CD4-positive, alpha-beta T cell treated with Interleukin-17A for 1 hour (primary cell): ENCODE measurements around the gene LARP1B.
"Not testable (repeated sequence)": the region's sequence is repeated elsewhere in the genome, so short reads cannot be mapped to it uniquely, and the experiment has no call there.

Source experiments
- DNase-seq: peaks from one replicate; pipeline ENCODE4 v3.0.0-alpha.2; 2020

LARP1B gene

GRCh38 chr4:128228845-128229795 is 168.0 kb downstream of the LARP1B start:
- DNase-seq: no peak

DNA sequence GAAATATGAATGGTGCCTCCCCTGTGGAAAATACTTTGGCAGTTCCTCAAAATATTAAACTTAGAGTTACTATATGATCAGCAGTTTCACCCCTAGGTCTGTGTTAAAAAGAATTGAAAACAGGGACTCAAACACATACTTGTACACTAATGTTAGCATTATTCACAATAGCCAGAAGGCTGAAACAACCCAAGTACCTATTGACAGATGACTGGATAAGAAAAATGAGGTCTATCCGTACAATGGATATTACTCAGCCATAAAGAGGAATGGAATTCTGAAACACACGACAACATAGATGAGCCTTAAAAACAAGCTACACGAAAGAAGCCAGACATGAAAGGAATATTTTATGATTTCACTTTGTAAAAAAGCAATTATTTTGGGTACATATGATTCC is 171.6 kb downstream of the LARP1B start:
- no peak for DNase-seq

DNA sequence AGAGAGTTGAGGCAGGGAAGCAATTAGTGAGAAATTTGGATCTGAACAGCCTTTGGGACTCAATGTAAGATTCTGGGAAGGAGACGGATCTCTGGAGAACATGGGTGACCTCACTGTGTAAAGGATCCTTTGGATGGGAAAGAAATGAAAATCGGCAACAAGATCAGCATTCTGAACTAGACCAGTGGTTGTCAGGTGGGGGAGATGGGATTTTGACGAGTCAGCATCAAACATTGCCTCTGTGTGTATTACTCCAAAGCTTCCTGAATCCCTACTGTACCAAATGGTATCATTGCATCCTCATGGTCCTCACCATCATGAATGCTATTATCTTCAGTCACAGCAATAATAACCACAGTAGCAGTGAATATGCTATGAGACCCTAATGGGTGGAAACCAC is 173.7 kb downstream of the LARP1B start:
- DNase-seq: no peak

- no peak for DNase-seq
Observed at GRCh38 chr4:128241019-128241418, 179.9 kb downstream of the LARP1B start.

DNA sequence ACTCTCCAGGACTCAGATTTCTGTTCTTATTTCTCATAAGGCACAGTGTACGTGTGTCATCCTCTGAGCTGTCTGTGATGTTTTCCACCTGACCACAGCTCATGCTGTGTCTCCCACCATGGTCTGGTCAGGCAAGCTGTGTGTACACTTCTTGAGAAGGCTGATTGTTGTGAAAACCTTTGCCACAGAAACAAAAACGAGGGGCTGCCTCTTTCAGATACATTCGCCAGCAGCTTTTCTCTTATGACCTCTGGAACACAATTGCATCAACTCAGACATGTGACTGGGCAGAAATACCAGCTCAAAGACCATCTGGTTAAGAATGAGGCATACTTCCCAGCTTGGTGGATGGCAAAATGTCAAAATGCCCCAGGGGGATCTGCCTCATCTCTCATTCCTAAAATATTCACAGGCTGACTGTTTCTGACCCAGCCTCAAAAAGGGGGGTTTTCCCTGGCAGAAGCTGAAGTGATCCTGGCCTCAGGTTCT is 180.4 kb downstream of the LARP1B start:
- no peak for DNase-seq

DNA sequence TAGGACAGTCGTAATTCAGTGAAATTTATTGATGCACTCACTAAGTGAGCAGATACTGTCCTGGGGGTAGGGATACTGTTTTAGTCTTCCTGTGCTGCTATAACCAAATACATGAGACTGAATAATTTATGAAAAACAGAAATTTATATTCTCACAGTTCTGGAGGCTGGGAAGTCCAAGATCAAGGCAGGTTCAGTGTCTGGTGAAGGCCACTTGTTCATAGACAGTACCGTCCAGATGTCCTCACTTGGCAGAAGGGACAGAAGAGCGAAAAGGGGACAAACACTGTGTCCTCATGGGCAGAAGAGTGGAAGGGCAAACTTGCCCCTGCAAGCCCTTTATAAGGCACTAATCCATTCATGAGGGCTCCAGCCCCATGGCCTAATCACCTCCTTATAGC is 180.9 kb downstream of the LARP1B start:
- no peak for DNase-seq

GRCh38 chr4:128242601-128243000 is 181.5 kb downstream of the LARP1B start:
- DNase-seq: no peak

DNA sequence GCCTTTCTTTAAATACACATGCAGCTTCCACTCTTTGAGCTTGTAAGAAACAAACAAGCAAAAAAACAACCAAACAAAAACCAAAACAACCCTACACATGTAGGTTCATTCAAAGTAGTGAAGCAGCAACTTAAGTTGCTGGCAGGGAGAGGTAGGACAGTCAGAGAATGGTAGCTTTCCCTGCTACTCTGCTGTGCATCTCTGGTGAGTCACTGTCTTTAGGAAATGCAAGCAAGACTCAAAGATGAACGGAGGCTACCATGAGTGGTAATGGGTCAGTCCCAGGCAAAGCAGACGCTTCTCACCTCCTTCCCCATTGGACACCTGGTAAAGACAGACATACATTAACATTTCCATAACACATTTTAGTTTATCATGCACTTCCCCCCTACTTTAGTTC is 183.3 kb downstream of the LARP1B start:
- no peak for DNase-seq

- DNase-seq: not testable (repeated sequence)
Observed at GRCh38 chr4:128245391-128245790, 184.3 kb downstream of the LARP1B start.

DNA sequence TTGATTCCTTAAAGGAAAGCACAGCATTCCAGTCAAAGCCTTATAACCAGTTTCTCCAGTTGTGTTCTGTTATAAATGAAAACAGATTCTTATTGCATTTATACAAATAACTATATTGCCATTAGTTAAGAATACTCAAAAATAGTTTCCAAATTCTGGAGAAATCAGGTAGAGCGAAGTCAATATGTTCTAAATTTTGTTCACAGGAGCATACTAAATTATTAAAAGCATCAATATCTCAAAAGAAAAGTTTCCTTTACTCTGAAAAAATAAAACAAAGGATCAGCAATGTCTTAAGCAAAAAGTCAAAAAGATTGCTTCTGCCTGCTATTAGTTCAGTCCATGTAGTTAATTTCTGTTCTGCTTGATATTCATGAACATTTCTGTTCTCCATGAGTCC is 186.8 kb downstream of the LARP1B start:
- DNase-seq: no peak

- DNase-seq: no peak
Observed at GRCh38 chr4:128249787-128250668, 188.9 kb downstream of the LARP1B start.

DNA sequence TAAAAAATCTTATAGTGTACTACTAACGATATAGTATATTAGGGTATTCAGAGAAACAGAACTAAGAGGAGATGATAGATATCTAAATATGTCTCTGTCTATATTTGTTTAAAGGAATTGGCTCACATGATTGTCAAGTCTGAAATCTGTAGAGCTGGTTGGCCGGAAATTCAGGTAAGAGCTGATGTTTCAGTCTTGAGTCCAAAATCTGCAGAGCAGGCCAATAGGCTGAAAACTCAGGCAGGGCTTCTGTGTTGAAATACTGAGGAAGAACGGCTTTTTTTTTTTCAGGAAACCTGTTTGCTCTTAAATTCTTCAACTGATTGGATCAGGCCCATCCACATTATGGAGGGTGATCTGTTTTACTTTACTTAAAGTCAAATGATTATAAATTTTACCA is 194.8 kb downstream of the LARP1B start:
- no peak for DNase-seq

DNA sequence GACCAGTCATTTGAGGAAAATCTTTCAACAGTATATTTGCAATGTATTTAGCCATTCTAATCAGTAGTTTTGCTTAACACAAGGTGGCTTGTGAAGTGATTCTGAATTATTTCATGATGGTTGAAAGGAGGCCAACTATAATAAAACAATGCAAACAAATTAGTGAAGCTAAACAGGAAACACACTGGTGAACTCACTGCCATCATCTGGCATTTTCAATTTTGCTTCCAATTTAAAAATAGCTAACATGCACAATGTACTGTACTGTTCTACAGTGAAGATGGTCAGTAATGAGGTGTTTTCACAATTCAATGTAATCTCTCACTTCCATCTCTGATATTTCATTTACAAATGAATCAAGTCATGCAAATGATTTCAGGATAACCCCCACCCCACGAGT is 195.4 kb downstream of the LARP1B start:
- no peak for DNase-seq

DNA sequence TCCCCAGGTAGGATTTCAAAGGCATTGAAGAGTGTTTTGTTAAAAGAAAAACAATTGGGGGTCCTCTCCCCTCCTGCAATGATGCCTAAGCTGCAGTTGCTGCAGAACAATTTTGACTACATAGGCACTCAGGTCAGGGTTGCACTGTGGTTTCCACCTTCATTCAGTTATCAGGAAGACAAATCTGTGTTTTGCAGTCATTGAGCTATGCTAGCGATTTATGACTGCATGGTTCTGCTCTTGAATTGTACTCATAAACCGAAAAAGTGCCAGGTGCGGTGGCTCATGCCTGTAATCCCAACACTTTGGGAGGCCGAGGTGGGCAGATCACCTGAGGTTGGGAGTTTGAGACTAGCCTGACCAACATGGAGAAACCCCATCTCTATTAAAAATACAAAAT is 197.1 kb downstream of the LARP1B start:
- DNase-seq: not testable (repeated sequence)

- not testable (repeated sequence) for DNase-seq
Observed at GRCh38 chr4:128259889-128260288, 198.8 kb downstream of the LARP1B start.
